ENCODE data around the gene DUSP10. TPM values are rescaled to one million over a fixed set of nuclear protein-coding genes. Genes with fewer than 3 reads are reported as not detected.

Gene DUSP10
- total RNA-seq, 1 donor: 26.8 TPM

DNA sequence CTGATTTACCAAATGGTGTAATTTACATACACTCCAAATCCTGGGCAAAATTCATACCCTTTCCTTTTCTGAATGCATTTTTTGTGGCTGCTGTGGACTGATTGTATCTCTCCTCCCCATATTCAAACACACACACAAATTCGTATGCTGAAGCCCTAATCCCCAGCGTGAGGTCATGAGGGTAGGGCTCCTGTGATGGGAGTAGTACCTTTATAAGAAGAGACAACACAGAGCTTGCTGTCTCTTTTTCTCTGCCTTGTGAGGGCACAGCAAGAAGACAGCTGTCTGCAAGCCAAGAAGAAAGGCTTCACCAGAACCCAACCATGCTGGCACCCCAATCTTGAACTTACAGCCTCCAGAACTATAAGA lies 24.4 kb downstream of the DUSP10 start:
- TF ChIP-seq, protein P1, sequence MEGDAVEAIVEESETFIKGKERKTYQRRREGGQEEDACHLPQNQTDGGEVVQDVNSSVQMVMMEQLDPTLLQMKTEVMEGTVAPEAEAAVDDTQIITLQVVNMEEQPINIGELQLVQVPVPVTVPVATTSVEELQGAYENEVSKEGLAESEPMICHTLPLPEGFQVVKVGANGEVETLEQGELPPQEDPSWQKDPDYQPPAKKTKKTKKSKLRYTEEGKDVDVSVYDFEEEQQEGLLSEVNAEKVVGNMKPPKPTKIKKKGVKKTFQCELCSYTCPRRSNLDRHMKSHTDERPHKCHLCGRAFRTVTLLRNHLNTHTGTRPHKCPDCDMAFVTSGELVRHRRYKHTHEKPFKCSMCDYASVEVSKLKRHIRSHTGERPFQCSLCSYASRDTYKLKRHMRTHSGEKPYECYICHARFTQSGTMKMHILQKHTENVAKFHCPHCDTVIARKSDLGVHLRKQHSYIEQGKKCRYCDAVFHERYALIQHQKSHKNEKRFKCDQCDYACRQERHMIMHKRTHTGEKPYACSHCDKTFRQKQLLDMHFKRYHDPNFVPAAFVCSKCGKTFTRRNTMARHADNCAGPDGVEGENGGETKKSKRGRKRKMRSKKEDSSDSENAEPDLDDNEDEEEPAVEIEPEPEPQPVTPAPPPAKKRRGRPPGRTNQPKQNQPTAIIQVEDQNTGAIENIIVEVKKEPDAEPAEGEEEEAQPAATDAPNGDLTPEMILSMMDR (IDR thresholded peaks at IDR 0.05; ENCODE audit: insufficient read depth, low read length): no peak
- no peak overlapping the region for H3K4me3 ChIP-seq (ENCODE audit: low read depth, low read length)
- DNase-seq (ENCODE audit: low read depth): no peak

DNA sequence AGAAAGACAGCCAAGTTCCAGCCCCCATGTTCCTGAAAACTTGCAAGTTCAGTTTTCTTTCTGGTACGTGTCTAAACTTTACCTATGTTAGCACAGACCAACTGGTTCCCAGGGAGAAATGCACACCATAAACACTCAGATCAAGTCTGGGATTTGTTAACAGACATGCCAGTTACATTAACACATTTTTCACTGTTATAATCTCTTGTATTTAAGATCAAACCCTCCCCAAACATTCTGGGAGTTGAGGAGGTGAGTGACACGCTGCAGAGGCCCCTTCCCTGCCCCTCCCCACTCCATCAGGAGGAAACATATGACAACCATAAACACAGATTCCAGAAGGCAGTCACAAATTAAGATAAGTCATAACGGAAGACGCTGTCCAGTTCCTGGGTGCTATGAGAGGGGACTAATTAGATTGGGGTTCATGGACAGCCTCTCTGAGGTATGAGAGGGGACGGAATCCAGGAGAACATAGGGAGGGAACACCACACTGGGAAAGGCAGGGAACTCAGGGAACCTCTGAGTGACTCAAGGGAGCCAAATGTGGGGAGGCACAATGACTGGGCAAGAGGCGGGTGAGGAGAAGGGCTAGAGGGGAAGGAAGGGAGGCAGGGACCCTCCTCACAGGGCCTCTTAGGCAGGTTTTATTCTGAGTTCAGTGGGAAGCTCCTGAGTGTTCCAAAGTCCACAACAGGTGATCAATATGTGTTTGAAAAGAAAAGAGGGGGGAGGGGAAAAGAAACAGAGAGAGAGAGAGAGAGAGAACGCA lies 25.0 kb downstream of the DUSP10 start:
- TF ChIP-seq, protein P1 (IDR thresholded peaks at IDR 0.05; ENCODE audit: insufficient read depth, low read length): no peak

DNA sequence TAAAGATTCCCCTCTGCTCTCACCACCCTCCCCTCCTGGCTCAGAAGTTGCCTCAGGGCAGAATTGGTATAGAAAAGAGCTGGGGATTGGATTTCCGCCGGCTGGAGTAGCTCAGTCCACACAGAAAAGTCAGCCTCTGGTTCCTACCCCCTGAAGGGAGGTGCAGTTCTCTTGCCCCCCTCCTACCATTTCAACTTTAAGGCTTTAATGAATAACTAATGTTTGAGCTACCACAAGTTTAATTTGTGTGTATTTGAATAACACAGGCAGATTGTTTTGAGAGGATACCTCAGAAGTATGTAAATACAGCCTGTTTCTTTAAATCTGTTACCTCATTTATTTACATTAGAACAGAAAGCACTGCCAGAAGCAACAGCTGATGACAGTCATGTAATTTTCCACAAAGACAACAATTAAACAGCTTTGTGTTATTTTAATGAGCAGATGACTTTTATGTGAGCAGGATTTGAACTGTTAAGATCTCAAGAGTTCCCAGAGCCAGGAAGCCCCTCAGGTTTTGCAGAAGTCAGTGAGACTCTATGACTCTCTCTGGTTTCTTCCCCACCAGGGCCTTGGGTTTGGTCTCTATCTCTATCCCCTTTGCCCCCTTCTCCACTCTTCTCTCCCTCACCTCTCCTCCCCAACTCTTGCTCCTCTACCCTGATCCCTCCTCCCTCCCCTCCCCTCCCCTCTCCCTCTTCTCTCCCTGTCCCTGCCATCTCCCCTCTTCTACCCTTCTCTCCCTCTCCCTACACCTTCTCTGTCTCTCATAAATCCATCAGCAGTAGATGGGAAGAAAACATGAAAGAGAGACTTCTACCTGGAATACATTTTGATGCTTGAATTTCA lies 26.3 kb downstream of the DUSP10 start:
- TF ChIP-seq, protein P1 (IDR thresholded peaks at IDR 0.05; ENCODE audit: insufficient read depth, low read length): no peak
- DNase-seq (ENCODE audit: low read depth): no peak

More for the DNA sequence above, 25.0 kb downstream of the DUSP10 start:
- DNase-seq (ENCODE audit: low read depth): no peak
- no peak overlapping the region for H3K4me3 ChIP-seq (ENCODE audit: low read depth, low read length)

DNA sequence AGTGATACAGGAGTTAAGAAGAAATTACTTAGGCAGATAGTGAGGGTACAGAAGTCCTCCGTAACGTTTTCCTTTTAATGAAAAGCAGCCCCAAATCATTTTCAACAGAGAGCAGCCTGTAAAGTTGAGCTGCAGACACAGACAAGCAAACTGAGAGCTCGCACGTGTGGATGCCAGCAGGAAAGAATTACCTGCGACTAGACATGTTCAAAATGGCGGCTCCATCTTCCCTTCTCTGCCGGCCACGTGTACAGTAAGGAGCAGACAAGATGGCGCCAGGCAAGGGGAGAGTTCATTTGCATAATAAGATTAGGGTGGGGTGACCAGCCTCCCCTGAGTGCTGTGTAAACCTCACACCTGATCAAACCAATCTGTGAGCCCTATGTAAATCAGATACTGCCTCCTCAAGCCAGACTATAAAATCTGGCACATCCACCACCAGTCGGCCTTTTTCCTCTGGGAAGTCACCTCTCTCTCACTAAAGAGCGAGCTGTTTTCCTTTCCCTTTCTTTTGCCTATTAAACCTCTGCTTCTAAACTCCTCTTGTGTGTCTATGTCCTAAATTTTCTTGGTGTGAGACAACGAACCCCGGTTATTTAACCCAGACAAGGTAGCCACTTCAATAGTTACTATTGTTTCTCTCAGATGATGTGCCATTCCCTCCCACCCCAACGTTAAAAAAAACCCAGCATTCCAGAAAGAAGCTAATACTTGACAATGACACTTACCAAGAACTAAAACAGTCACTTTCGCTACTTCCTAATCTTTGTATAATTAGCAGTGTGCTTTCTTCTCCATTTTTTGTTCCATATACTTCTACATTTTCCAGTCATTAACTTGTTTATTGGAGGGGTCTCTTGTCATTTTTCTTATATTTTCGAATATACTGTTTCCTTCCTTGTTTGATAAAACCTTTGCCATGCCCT lies 27.4 kb downstream of the DUSP10 start:
- TF ChIP-seq, protein P1 (IDR thresholded peaks at IDR 0.05; ENCODE audit: insufficient read depth, low read length): no peak
- no peak overlapping the region for H3K4me3 ChIP-seq (ENCODE audit: low read depth, low read length)
- DNase-seq (ENCODE audit: low read depth): no peak

More for the DNA sequence above, 26.3 kb downstream of the DUSP10 start:
- no peak overlapping the region for H3K4me3 ChIP-seq (ENCODE audit: low read depth, low read length)

DNA sequence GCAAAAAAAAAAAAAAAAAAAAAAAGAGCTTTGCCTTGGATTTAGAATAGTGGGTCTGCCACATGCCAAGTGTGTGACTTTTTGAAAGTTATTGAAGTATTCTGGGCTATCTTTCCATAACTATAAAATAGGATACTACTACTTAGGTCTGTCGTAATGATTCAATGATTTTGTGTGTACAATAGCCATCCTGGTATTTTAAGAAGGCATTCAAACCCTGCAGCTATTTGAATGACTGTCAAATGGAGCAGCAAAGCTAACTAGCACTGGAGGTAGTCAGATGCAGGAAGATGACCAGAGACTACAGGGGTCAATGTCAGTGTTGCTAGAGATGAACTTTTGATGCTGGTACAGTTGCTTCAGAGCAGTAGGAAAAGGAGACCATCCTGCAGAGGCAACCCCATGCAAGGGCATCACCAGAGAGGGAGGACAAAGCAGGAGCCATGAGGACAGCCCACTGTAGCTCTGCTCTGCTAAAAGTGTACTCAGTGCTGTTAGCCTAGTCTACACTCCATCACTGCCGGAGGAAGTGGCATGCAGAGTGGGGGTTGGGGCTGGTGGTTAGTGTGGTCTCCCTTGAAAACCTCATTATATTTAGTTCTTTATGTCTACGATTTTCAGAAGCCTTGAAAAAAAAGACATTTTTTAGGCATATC lies 29.0 kb downstream of the DUSP10 start:
- TF ChIP-seq, protein P1 (IDR thresholded peaks at IDR 0.05; ENCODE audit: insufficient read depth, low read length): no peak
- no peak overlapping the region for H3K4me3 ChIP-seq (ENCODE audit: low read depth, low read length)
- DNase-seq (ENCODE audit: low read depth): no peak

DNA sequence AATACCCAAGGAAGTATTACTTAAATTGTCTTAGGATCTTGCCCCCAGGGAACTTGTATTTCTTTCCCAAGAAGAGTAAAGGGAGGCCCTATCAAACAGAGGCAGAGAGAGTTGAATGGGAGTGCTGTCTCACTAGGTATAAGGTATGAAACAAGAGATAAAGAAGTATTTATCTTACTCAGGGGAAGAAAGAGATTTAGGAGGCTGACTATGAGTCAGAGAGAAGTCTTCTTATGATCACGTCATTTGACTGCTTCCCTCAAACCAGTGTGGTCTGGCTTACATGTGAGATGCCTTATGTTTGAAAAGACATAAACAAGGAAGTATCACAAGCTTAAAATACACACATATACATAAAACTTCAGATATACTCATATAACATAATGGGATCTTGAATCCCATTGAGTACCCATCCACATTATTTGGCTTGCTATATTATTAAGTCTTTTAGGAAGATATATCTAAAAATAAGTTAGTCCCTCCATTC lies 29.6 kb downstream of the DUSP10 start:
- DNase-seq (ENCODE audit: low read depth): peak; percentile 83
- TF ChIP-seq, protein P1 (IDR thresholded peaks at IDR 0.05; ENCODE audit: insufficient read depth, low read length): no peak
- H3K4me3 ChIP-seq (ENCODE audit: low read depth, low read length): no peak overlapping the region

All from fibroblast of the aortic adventitia (primary cell).